RWPE2 (cell line): Measurements from ENCODE around the gene NTNG2.

Source experiments
- ATAC-seq: fragments of 200-7000 bp; cut with Tn5 transposase; 3 replicates; pipeline ENCODE4 v1.9.1; 2021; ENCODE audit warnings: low read depth
- DNase-seq: peaks from one replicate; pipeline ENCODE4 v3.0.0-alpha.2; 2020; ENCODE audit warnings: low spot score
- H3K27ac ChIP-seq: fragments of 450-650 bp; 2 replicates; pipeline ENCODE4 v1.5.1; 2017; ENCODE audit warnings: mild to moderate bottlenecking; ENCODE audit not compliant: poor library complexity, severe bottlenecking
- H3K27me3 ChIP-seq: fragments of 250-450 bp; sonication (Bioruptor Pico); 2 replicates; pipeline ENCODE4 v1.5.1; 2021; ENCODE audit warnings: mild to moderate bottlenecking, moderate library complexity; ENCODE audit not compliant: insufficient read depth, poor library complexity, severe bottlenecking
- H3K36me3 ChIP-seq: fragments of 250-450 bp; sonication (Bioruptor Pico); 2 replicates; pipeline ENCODE4 v1.5.1; 2020; ENCODE audit warnings: low read depth, mild to moderate bottlenecking, moderate library complexity
- H3K4me1 ChIP-seq: fragments of 250-450 bp; sonication (Bioruptor Pico); 2 replicates; pipeline ENCODE4 v1.5.1; 2021; ENCODE audit warnings: mild to moderate bottlenecking, moderate library complexity; ENCODE audit not compliant: insufficient read depth, poor library complexity, severe bottlenecking
- H3K4me3 ChIP-seq: fragments of 250-450 bp; sonication (Bioruptor Pico); 2 replicates; pipeline ENCODE4 v1.5.1; 2021; ENCODE audit warnings: mild to moderate bottlenecking, moderate library complexity; ENCODE audit not compliant: severe bottlenecking
- H3K9me3 ChIP-seq: fragments of 250-450 bp; sonication (Bioruptor Pico); 2 replicates; pipeline ENCODE4 v1.5.1; 2021; ENCODE audit warnings: mild to moderate bottlenecking, moderate library complexity; ENCODE audit not compliant: severe bottlenecking
- TF ChIP-seq, protein P1 (sequence below): fragments of 450-650 bp; IDR thresholded peaks from one replicate; pipeline ENCODE4 v1.5.1; 2017; ENCODE audit warnings: mild to moderate bottlenecking, moderate library complexity; ENCODE audit not compliant: poor library complexity, severe bottlenecking

Gene NTNG2

DNA sequence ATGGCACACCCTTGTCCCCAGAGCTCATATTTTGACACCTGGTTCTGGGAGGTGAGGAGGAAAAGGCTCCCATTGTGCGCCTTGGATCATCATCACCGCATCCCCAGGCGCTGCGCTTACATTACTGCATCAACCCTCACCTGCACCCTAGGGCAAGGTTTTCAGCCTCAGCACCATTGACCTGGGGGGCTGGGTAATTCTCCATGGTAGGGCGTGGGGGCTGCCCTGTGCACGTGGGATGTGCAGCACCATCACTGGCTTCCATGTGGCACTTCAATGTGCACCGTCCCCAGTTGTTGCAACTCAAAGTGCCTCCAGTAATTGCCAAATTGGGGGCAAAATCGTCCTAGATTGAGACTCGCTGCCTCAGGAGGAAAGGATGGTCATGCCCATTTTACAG is 83.6 kb downstream of the NTNG2 start:
- Histone ChIP-seq H3K27ac (no peak overlapping the region), H3K36me3 (no peaks in the 10 kb centered on the region)

DNA sequence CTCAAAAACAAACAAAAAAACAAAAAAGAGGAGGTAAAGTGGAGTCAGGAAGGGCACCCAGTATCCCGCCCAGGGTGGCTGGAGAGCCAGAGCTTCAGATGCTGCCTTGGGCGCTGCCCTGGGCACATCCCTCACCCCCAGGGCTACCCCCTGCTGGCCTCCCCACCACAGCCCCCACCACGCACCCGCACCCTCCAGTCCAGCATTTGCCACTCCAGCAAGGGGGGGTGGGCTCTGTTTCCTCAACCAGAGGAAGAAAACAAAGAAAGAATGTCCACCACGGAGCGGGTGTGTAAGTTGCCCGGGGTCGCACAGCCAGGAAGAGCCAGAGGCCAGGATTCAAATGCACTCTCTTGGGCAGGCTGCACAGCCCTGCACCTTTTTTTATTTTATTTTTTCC is 86.1 kb downstream of the NTNG2 start:
- TF ChIP-seq, protein P1, sequence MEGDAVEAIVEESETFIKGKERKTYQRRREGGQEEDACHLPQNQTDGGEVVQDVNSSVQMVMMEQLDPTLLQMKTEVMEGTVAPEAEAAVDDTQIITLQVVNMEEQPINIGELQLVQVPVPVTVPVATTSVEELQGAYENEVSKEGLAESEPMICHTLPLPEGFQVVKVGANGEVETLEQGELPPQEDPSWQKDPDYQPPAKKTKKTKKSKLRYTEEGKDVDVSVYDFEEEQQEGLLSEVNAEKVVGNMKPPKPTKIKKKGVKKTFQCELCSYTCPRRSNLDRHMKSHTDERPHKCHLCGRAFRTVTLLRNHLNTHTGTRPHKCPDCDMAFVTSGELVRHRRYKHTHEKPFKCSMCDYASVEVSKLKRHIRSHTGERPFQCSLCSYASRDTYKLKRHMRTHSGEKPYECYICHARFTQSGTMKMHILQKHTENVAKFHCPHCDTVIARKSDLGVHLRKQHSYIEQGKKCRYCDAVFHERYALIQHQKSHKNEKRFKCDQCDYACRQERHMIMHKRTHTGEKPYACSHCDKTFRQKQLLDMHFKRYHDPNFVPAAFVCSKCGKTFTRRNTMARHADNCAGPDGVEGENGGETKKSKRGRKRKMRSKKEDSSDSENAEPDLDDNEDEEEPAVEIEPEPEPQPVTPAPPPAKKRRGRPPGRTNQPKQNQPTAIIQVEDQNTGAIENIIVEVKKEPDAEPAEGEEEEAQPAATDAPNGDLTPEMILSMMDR = no peak
- ATAC-seq = no peak
- no peaks in the 10 kb centered on the region for H3K9me3 ChIP-seq
- H3K36me3 ChIP-seq = no peaks in the 10 kb centered on the region
- peaks cover 20% of the 10 kb centered on the region for H3K27me3 ChIP-seq
- H3K4me1 ChIP-seq = no peaks in the 10 kb centered on the region
- no peak overlapping the region for H3K27ac ChIP-seq
- DNase-seq = no peak
- no peak overlapping the region for H3K4me3 ChIP-seq

More for the DNA sequence above, 83.6 kb downstream of the NTNG2 start:
- Histone ChIP-seq H3K27me3 (peaks cover 27% of the 10 kb centered on the region), H3K4me1 (no peaks in the 10 kb centered on the region), H3K4me3 (no peak overlapping the region), H3K9me3 (no peaks in the 10 kb centered on the region)
- ATAC-seq = no peak
- DNase-seq = no peak
- TF ChIP-seq, protein P1 = no peak

DNA sequence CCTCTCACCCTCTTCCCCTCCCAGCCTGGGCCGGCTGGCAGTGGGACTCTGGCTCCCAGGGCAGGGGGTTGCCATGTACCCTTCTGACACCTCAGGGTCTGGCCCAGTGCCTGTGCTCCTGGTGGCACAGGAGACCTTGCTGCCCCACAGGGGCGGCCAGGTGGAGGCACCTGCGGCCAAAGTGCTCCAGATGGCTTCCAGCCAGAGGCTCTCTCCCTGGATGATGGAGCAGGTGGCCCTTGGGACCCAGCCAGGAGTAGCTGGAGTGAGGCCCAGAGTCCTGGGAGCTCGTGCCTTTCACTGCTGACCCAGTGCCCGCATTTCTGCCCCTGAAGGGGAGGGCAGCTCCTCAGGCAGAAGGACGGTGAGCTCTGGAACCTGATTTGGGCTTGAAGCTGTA is 87.3 kb downstream of the NTNG2 start:
- DNase-seq (no peak), ATAC-seq (no peak)
- Histone ChIP-seq H3K4me3 (no peak overlapping the region), H3K4me1 (no peaks in the 10 kb centered on the region), H3K36me3 (no peaks in the 10 kb centered on the region), H3K27ac (no peak overlapping the region), H3K27me3 (peaks cover 14% of the 10 kb centered on the region), H3K9me3 (no peaks in the 10 kb centered on the region)
- TF ChIP-seq, protein P1 = no peak

DNA sequence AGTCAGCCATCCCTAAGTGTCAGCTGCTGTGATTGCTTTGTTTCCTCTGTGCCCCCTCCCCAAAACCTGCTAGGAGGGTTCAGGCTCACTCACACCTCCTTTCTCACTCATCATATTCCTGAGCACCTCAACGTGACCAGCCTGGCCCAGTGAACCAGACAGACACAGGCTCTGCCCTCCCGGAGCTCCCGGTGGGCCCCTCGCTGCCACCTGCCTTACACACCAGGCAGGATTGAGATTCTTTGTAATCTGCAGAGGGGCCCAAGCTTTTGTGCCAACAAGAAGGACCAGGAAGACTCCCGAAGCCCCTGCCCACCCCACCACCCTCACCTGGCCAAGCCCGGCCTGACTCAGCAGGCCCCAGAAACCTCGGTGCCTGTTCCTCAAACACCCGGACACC is 87.8 kb downstream of the NTNG2 start:
- Histone ChIP-seq H3K27me3 (peaks cover 14% of the 10 kb centered on the region), H3K9me3 (no peaks in the 10 kb centered on the region), H3K4me1 (no peaks in the 10 kb centered on the region), H3K36me3 (no peaks in the 10 kb centered on the region), H3K4me3 (no peak overlapping the region), H3K27ac (no peak overlapping the region)
- ATAC-seq (no peak), DNase-seq (no peak)
- TF ChIP-seq, protein P1 = no peak

DNA sequence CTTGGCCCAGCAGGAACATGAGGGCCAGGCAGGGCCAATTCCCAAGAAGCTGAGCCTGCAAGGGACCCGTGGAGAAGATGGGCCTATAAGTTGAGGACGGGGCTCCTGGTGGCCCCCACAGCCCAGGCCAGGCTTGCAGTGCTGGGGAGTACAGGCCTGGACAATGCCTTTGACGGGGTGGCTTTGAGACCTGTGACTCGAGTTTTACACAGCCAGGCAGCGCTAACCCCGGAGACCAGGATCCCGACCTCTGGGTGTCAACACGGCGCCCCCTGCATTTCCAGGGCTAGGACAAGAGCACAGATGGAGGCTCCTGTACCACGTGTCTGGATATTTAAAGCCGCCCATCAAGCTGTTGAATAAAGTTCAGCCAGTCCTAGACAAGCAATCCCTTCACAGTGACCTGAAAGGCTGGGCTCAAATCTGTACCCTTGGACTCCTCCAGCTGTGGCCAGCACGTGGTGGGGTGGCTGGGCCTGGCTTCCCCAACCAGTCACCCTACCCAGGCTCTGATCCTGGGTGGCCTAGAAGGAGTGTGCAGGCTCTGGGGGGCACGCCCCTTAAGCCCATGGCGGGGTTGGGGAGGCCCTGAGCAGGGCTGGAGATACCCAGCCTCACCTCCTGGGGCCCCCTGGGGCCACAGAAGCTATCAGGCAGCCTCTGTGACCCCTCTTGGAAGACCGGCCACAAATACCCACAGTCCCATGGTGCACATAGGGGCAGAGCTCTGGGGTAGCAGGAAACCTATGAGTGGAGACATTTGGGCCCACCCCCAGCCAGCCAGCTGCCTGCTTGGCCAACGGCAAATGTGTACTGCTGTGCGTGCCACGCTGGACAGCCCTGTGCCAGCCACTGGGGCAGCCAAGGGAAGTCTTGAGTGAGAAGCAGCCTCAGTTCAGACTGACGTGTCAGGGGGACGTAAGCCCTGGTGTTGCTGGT is 88.7 kb downstream of the NTNG2 start:
- Histone ChIP-seq H3K4me3 (no peak overlapping the region), H3K9me3 (no peaks in the 10 kb centered on the region), H3K36me3 (no peaks in the 10 kb centered on the region), H3K4me1 (no peaks in the 10 kb centered on the region), H3K27ac (no peak overlapping the region), H3K27me3 (peaks cover 13% of the 10 kb centered on the region)
- DNase-seq = no peak
- TF ChIP-seq, protein P1 = no peak
- no peak for ATAC-seq
